GM12864 (cell line): Measurements from ENCODE around the gene GDNF.

Experiments used
- DNase-seq: peaks from one replicate; pipeline ENCODE4 v3.0.0-alpha.2; 2011; ENCODE audit warnings: low read depth
- H3K4me3 ChIP-seq: 2 replicates; pipeline ENCODE4 v1.5.1; 2011; ENCODE audit warnings: mild to moderate bottlenecking, low read depth, low read length, control low read depth
- TF ChIP-seq, protein P1 (sequence below): IDR thresholded peaks from 2 replicates; pipeline ENCODE4 v1.5.1; 2011; ENCODE audit warnings: low read depth, mild to moderate bottlenecking, moderate library complexity, low read length, control low read depth, inconsistent platforms; ENCODE audit errors: missing control alignments

Gene GDNF

GRCh38 chr5:37834542-37835379 lies 5.1 kb downstream of the GDNF start:
- no peak for DNase-seq
- no peak overlapping the region for H3K4me3 ChIP-seq
- TF ChIP-seq, protein P1, sequence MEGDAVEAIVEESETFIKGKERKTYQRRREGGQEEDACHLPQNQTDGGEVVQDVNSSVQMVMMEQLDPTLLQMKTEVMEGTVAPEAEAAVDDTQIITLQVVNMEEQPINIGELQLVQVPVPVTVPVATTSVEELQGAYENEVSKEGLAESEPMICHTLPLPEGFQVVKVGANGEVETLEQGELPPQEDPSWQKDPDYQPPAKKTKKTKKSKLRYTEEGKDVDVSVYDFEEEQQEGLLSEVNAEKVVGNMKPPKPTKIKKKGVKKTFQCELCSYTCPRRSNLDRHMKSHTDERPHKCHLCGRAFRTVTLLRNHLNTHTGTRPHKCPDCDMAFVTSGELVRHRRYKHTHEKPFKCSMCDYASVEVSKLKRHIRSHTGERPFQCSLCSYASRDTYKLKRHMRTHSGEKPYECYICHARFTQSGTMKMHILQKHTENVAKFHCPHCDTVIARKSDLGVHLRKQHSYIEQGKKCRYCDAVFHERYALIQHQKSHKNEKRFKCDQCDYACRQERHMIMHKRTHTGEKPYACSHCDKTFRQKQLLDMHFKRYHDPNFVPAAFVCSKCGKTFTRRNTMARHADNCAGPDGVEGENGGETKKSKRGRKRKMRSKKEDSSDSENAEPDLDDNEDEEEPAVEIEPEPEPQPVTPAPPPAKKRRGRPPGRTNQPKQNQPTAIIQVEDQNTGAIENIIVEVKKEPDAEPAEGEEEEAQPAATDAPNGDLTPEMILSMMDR: no peak

- no peak for DNase-seq
- H3K4me3 ChIP-seq: no peak overlapping the region
- TF ChIP-seq, protein P1: no peak
Observed at GRCh38 chr5:37833990-37834389, 5.9 kb downstream of the GDNF start.

GRCh38 chr5:37831821-37832534 lies 7.9 kb downstream of the GDNF start:
- DNase-seq: no peak
- TF ChIP-seq, protein P1: no peak

DNA sequence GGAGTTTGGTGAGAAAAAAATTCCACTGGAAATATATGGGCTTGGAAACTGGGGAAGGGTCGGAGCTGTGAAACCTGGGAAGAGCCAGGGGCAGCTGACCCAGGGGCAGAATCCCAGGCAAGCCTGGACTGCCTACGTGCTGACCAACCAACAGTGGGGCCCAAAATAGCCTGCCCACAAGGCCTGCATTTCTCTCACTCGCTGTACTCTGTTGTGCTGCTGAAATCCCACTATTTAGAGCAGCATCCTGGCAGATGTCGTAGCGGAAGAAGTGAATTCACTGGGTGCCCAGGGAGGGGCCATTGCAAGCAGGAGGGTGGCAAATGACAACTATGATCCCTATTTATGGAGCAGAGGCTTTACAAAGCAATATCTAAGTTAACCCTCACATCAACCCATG lies 9.5 kb downstream of the GDNF start:
- no peak for DNase-seq
- no peak overlapping the region for H3K4me3 ChIP-seq
- TF ChIP-seq, protein P1: no peak

More at GRCh38 chr5:37831821-37832534, 7.9 kb downstream of the GDNF start:
- H3K4me3 ChIP-seq: no peak overlapping the region

- H3K4me3 ChIP-seq: no peak overlapping the region
- TF ChIP-seq, protein P1: no peak
- DNase-seq: no peak
Observed at GRCh38 chr5:37825334-37825915, 14.4 kb downstream of the GDNF start.

DNA sequence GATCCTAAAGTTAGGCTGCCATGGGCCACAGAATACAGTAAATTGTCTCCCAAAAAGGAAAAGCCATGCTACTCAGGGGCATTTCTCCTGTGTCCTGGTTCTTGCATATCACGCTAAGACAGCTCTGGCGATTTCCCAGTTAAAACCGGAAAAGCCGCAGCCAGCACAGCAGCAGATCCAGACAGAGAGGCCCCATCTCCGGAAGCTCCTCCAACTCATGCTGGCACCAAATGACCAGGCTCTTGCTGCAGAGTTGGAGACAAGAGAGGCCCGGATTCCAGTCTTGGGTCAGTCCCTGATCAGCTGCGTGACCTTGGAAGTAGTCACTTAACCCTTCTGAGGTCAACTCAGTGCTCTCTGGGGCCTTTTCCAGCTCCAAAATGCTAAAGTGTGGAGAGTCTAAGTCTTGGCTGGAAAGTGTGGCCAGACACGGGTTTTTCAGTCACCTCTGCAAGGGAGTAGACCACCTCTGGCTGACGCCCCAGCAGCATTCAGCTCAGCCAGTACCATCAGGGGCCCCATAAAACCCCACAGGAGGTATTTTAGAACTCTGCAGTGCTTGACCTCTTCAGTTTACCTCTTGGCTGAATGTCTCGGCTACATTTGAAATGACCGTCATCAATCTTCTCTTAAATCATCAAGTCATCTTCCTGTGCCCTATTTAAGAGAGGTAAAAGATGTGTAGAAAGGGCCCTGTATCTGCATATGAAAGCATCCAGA lies 16.2 kb downstream of the GDNF start:
- TF ChIP-seq, protein P1: no peak
- H3K4me3 ChIP-seq: no peak overlapping the region
- DNase-seq: no peak
